HL-60 (cell line): ENCODE results near the gene DACH2.

Source experiments
- DNase-seq, 2 experiments: peaks; one replicate each; pipeline ENCODE4 v3.0.0-alpha.2; 2010 to 2020; ENCODE audit warnings: low read depth in 1 of 2, low spot score in 1 of 2
- H3K27ac ChIP-seq: fragments of 250-450 bp; sonication (Bioruptor Pico); replicated peaks from 2 replicates; pipeline ENCODE4 v1.5.1; 2020; ENCODE audit warnings: mild to moderate bottlenecking, moderate library complexity
- H3K27me3 ChIP-seq: fragments of 250-450 bp; sonication (Bioruptor Pico); 2 replicates; pipeline ENCODE4 v1.5.1; 2021; ENCODE audit warnings: mild to moderate bottlenecking, moderate library complexity; ENCODE audit not compliant: insufficient read depth, poor library complexity, severe bottlenecking
- H3K4me3 ChIP-seq: replicated peaks from 2 replicates; pipeline ENCODE4 v1.5.1; 2011; ENCODE audit warnings: mild to moderate bottlenecking, control low read depth, low read length; ENCODE audit not compliant: insufficient read depth
- GABPA ChIP-seq: IDR thresholded peaks from 2 replicates; pipeline ENCODE4 v1.6.1; 2012; ENCODE audit warnings: low read depth
- POLR2AphosphoS5 ChIP-seq: IDR thresholded peaks from 2 replicates; pipeline ENCODE4 v1.6.1; 2012; ENCODE audit warnings: low read depth
- SPI1 ChIP-seq: IDR thresholded peaks from 2 replicates; pipeline ENCODE4 v1.6.1; 2012; ENCODE audit warnings: low read depth, mild to moderate bottlenecking, borderline replicate concordance
- TF ChIP-seq, protein P1 (sequence below): IDR thresholded peaks from one replicate; pipeline ENCODE4 v1.5.1; 2011; ENCODE audit warnings: low read length, control low read depth, inconsistent platforms; ENCODE audit not compliant: insufficient read depth
- TF ChIP-seq, protein P2 (sequence below): IDR thresholded peaks from 2 replicates; pipeline ENCODE4 v1.6.1; 2012; ENCODE audit warnings: low read depth; ENCODE audit not compliant: insufficient replicate concordance

The DACH2 gene

DNA sequence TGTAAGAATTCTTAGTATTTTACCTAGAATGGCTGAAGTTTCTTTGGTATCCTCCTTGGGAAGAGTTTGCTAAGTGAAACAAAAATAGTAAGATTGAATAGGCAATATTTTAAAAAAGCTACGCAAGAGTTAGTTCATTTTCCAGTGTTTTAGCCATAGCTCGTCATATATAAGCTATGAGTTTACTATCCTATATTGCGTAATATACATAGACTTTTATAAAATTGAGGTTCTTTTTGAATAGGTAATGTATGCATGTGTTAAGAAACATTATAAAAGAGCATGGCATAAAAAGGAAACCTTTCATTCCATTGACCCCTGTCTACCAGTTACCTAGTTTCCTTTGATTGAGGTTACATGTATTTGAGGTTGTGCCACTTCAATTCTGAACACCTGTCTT lies 67.0 kb downstream of the DACH2 start:
- Histone ChIP-seq H3K27me3 (no peaks in the 10 kb centered on the region), H3K4me3 (no peak overlapping the region), H3K27ac (no peak overlapping the region)
- no peak for DNase-seq
- no peak for TF ChIP-seq SPI1
- TF ChIP-seq, protein P1, sequence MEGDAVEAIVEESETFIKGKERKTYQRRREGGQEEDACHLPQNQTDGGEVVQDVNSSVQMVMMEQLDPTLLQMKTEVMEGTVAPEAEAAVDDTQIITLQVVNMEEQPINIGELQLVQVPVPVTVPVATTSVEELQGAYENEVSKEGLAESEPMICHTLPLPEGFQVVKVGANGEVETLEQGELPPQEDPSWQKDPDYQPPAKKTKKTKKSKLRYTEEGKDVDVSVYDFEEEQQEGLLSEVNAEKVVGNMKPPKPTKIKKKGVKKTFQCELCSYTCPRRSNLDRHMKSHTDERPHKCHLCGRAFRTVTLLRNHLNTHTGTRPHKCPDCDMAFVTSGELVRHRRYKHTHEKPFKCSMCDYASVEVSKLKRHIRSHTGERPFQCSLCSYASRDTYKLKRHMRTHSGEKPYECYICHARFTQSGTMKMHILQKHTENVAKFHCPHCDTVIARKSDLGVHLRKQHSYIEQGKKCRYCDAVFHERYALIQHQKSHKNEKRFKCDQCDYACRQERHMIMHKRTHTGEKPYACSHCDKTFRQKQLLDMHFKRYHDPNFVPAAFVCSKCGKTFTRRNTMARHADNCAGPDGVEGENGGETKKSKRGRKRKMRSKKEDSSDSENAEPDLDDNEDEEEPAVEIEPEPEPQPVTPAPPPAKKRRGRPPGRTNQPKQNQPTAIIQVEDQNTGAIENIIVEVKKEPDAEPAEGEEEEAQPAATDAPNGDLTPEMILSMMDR = no peak
- TF ChIP-seq POLR2AphosphoS5 = no peak
- TF ChIP-seq GABPA = no peak
- TF ChIP-seq, protein P2, sequence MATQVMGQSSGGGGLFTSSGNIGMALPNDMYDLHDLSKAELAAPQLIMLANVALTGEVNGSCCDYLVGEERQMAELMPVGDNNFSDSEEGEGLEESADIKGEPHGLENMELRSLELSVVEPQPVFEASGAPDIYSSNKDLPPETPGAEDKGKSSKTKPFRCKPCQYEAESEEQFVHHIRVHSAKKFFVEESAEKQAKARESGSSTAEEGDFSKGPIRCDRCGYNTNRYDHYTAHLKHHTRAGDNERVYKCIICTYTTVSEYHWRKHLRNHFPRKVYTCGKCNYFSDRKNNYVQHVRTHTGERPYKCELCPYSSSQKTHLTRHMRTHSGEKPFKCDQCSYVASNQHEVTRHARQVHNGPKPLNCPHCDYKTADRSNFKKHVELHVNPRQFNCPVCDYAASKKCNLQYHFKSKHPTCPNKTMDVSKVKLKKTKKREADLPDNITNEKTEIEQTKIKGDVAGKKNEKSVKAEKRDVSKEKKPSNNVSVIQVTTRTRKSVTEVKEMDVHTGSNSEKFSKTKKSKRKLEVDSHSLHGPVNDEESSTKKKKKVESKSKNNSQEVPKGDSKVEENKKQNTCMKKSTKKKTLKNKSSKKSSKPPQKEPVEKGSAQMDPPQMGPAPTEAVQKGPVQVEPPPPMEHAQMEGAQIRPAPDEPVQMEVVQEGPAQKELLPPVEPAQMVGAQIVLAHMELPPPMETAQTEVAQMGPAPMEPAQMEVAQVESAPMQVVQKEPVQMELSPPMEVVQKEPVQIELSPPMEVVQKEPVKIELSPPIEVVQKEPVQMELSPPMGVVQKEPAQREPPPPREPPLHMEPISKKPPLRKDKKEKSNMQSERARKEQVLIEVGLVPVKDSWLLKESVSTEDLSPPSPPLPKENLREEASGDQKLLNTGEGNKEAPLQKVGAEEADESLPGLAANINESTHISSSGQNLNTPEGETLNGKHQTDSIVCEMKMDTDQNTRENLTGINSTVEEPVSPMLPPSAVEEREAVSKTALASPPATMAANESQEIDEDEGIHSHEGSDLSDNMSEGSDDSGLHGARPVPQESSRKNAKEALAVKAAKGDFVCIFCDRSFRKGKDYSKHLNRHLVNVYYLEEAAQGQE = no peak

DNA sequence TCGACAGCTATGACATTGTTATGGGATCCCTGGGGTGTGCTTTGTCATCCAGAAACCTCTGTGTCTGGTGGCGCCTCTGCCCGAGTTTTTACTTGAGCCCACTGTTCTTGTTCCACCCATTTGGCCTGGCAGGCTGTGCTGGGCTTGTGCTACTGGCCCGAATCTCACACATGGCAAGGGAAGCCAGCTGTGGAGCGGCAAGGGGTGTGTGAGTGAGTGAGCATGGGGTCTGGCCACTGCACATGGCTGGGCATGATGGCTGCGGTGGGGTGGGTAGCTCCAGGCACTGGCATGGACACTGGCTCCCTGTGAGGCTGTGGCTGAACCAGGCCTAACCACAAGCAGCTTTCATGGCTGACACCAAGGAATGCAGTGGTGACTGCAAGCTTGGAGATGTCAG lies 89.2 kb downstream of the DACH2 start:
- no peak overlapping the region for H3K4me3 ChIP-seq
- H3K27ac ChIP-seq = no peak overlapping the region
- TF ChIP-seq POLR2AphosphoS5 (no peak), SPI1 (no peak), GABPA (no peak)
- TF ChIP-seq, protein P2 = no peak
- TF ChIP-seq, protein P1 = no peak
- H3K27me3 ChIP-seq = no peaks in the 10 kb centered on the region
- DNase-seq = no peak

DNA sequence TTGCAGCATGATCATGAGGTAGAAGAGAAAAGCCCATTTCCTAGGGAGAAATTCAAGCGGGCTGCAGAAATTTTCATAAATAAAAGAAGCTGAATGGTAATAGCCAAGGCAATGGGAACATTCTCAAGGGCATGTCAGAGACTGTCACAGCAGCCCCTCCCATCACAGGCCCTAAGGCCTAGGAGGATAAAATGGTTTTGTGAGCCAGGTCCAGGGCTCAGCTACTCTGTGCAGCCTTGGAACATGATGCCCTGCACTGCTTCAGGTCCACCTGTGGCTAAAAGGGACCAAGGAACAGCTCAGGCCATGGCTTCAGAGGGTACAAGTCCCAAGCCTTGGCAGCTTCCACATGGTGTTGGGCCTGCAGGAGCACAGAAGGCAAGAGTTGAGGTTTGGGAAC lies 93.3 kb downstream of the DACH2 start:
- H3K4me3 ChIP-seq = no peak overlapping the region
- no peak overlapping the region for H3K27ac ChIP-seq
- TF ChIP-seq, protein P1 = no peak
- TF ChIP-seq POLR2AphosphoS5 (no peak), GABPA (no peak), SPI1 (no peak)
- TF ChIP-seq, protein P2 = no peak
- DNase-seq = no peak
- no peaks in the 10 kb centered on the region for H3K27me3 ChIP-seq
